Raji (cell line): ENCODE measurements around the gene PTBP3.

Experiments
- POLR2A ChIP-seq: IDR thresholded peaks from 2 replicates; pipeline ENCODE4 v1.6.1; 2011; ENCODE audit warnings: low read depth, low read length, control low read depth; ENCODE audit not compliant: insufficient read depth

The PTBP3 gene

GRCh38 chr9:112332977-112333638, at the start of gene PTBP3:
PTBP3 (minus strand) TSS chr9:112333619; CDS start chr9:112297865, 35,754 bp downstream.
- TF ChIP-seq POLR2A: peak; percentile 70

GRCh38 chr9:112382501-112383364, 49.3 kb upstream of the PTBP3 start:
- no peak for TF ChIP-seq POLR2A

DNA sequence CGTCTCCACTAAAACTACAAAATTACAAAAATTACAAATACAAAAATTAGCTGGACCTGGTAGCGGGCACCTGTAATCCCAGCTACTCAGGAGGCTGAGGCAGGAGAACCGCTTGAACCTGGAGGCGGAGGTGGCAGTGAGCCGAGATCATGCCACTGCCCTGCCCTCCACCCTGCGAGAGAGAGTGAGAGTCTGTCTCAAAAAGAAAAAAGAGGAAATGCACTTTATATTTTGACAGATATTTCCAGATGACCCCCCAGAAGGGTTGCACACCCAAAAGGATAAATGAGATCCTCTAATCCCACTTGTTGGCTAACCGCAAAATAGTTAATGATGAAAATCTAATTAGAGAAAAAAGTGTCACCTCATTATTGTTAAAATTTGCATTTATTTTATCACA, 48.6 kb upstream of the PTBP3 start:
- no peak for TF ChIP-seq POLR2A

GRCh38 chr9:112380825-112381221, 47.4 kb upstream of the PTBP3 start:
- no peak for TF ChIP-seq POLR2A

GRCh38 chr9:112380102-112380824, 46.8 kb upstream of the PTBP3 start, which contains the start of gene HSDL2:
HSDL2 (plus strand) TSS chr9:112380108; CDS start chr9:112380164, 56 bp downstream.
- TF ChIP-seq POLR2A: no peak

DNA sequence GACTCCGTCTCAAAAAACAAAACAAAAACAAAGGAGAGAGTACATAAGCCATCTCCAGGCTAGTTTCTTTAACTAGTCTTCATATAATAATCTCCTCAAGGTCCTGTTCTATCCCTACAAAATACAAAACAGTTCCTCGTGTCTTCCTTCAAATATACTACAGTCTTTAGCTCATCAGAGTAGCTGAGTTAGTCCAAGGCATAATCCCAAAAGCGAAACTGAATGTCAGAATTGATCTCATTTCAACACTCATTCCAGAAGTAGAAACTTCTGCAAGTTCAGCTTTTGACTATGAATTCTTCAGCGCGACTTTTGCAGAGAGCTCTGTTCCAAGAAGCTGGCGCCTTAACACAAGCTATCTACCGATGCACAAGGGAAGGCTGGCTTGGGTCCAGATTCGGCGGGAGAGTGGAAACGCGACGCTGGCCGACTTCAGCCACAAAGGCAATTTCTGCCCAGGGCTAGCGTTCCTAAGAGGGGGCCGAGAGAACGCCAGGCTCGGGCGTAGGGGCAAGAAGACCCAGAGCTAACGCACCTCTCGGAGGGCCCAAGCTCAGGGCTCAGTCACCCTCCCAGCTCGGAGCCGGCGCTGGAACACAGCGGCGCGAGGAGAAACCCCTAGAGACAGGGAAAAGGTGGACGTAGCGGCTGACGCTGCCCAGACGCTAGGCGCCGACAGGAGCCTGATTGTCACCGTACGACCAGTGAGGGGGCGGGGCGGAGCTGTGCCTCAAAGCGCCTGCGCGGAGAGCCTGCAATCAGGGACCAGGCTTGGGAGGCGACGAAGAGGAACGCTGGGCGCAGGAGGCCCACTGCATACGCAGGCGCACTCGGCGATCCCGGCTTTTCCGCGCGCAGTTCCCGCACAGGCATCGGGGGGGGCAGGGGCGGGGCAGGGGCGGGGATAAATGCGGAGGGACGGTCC, 46.0 kb upstream of the PTBP3 start:
- TF ChIP-seq POLR2A: peak; percentile 90

DNA sequence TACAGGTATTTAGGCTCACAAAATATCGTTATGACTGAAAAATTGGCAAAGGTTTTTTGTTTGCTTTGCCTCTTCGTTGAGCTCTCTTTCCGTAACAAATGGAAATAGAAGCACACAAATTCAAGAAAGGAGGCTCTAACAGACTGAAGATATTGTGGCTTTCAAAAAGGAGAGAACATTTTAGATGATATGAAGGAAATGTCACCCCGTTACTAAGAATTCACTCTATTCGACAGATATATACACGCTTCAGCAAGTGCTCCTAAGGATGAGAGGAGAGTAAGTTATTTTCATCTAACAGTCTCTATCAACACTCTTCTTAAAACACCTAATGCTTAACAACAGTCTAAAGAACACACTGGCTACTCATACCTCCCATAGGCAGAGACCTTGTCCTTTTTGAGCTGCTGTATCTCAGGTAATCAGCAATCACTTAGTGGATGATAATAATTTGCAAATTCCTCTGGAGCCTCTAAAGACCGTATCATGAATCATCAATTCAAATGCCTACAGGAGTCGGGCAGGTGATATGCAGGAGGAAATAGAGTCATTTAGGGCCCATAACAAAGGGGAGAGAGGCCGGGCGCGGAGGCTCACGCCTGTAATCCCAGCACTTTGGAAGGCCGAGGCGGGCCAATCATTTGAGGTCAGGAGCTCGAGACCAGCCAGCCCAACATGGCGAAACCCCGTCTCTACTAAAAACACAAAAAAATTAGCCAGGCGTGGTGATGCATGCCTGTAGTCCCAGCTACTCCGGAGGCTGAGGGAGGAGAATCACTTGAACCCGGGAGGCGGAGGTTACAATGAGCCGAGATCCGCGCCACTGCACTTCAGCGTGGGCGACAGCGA, 45.1 kb upstream of the PTBP3 start:
- no peak for TF ChIP-seq POLR2A

GRCh38 chr9:112377684-112378327, 44.4 kb upstream of the PTBP3 start:
- no peak for TF ChIP-seq POLR2A

DNA sequence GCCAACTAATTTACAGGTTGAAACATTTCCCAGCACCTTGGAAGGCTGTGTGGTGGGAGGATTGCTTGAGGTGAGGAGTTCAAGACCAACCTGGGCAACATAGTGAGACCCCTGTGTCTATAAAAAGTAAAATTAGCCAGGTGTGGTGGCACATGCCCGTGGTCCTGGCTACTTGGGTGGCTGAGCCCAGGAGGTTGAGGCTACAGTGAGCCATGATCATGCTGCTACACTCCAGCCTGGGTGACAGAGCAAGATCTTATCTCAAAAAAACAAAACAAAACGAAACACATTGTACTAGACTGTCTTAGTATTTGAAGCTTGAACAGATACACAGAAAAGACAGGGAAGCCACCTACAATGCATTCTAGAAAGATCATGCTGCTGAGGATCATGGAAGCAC, 43.7 kb upstream of the PTBP3 start:
- no peak for TF ChIP-seq POLR2A

DNA sequence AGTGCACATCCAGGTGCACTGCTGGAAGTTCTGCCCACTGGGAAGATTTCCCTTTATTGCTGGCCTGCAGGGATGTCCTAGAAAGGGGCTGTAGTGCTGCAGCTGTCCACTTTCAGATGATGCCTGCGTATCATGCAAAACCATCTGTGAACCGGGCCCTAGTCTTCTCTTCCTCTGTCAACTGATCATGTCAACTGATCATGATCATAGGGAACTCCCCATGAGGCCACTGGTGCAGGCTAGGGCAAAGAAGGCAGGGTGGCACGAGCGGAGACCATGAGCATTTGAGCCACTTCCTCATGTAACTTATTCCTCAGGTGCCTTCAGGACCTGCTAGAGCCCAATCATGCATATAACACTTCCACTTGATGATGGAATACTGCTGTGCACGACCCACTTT, 41.9 kb upstream of the PTBP3 start:
- TF ChIP-seq POLR2A: no peak

DNA sequence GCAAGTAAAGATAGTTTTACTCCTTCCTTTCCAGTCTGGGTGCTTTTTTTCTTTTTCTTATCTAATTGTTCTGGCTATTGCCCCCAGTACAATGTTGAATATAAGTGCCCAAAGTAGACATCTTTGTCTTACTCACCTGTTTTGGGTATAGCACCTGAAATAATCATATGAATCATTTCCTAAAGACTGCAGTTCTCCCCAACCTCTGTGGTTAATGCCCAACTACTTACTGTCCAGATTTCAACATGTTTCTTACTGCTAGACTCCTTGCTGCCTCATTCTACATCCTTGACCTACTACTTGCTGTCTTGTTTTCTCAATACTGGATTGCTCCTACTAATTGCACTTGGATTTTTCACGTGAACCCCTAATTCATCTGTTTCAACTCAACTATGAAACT, 37.6 kb upstream of the PTBP3 start:
- no peak for TF ChIP-seq POLR2A

- no peak for TF ChIP-seq POLR2A
These were observed 36.4 kb upstream of the PTBP3 start for GRCh38 chr9:112369817-112370216.

- TF ChIP-seq POLR2A: no peak
These were observed 34.0 kb upstream of the PTBP3 start for GRCh38 chr9:112367465-112367864.
